CD8-positive, alpha-beta memory T cell (primary cell): ENCODE measurements around the gene ONECUT3. TPM values are rescaled to one million over a fixed set of nuclear protein-coding genes. Genes with fewer than 3 reads are reported as not detected.
A peak's percentile ranks its signal among the peaks of the same experiment; 100 is the strongest.

Experiments
- CTCF ChIA-PET: fragments of 350-600 bp; sonication (Branson Sonifier 250); formaldehyde crosslinking; loops from one replicate; lab custom pipeline; 2021; ENCODE audit warnings: antibody characterized with exemption; lab: Charles Lee
- POLR2A ChIA-PET: fragments of 350-600 bp; sonication (Branson Sonifier 250); formaldehyde crosslinking; loops from one replicate; lab custom pipeline; 2021; ENCODE audit warnings: antibody characterized with exemption; lab: Charles Lee
- DNase-seq, 5 donors: peaks; one replicate each; pipeline versions ENCODE4 v3.0.0 to v3.0.0-alpha.2; 2020 to 2022; ENCODE audit warnings: mixed read lengths in 1 of 5
- H3K27ac ChIP-seq: one replicate; pipeline ENCODE4 v1.7.0; 2013; ENCODE audit warnings: low read depth, mild to moderate bottlenecking, low read length, moderate library complexity
- H3K27me3 ChIP-seq: 2 replicates; pipeline ENCODE4 v1.7.0; 2013; ENCODE audit warnings: low read length, mild to moderate bottlenecking; ENCODE audit not compliant: insufficient read depth, poor library complexity, severe bottlenecking
- H3K36me3 ChIP-seq: 2 replicates; pipeline ENCODE4 v1.7.0; 2013; ENCODE audit warnings: mild to moderate bottlenecking, low read length, moderate library complexity; ENCODE audit not compliant: insufficient read depth
- H3K4me1 ChIP-seq: 2 replicates; pipeline ENCODE4 v1.7.0; 2013; ENCODE audit warnings: mild to moderate bottlenecking, low read length, moderate library complexity; ENCODE audit not compliant: insufficient read depth
- H3K4me3 ChIP-seq: 2 replicates; pipeline ENCODE4 v1.7.0; 2013; ENCODE audit warnings: mild to moderate bottlenecking, low read length
- H3K9me3 ChIP-seq: 2 replicates; pipeline ENCODE4 v1.7.0; 2013; ENCODE audit warnings: mild to moderate bottlenecking, low read length
- H3K27ac Mint-ChIP-seq, 8 donors: one replicate each; pipeline ENCODE4 v1.8.0; 2020 to 2021; ENCODE audit warnings: mixed read lengths in 8 of 8, mild to moderate bottlenecking in 6 of 8, inconsistent platforms in 3 of 8, moderate library complexity in 3 of 8
- H3K27me3 Mint-ChIP-seq, 2 donors: one replicate each; pipeline ENCODE4 v1.8.0; 2020 to 2021; ENCODE audit warnings: mixed read lengths in 2 of 2, mild to moderate bottlenecking in 1 of 2, moderate library complexity in 1 of 2
- H3K36me3 Mint-ChIP-seq, 3 donors: one replicate each; pipeline ENCODE4 v1.8.0; 2020 to 2021; ENCODE audit warnings: mixed read lengths in 3 of 3, inconsistent platforms in 1 of 3, mild to moderate bottlenecking in 1 of 3
- H3K4me1 Mint-ChIP-seq, 3 donors: one replicate each; pipeline ENCODE4 v1.8.0; 2020 to 2021; ENCODE audit warnings: mixed read lengths in 3 of 3, inconsistent platforms in 1 of 3, mild to moderate bottlenecking in 1 of 3
- H3K4me3 Mint-ChIP-seq, 7 donors: one replicate each; pipeline ENCODE4 v1.8.0; 2020 to 2021; ENCODE audit warnings: mixed read lengths in 7 of 7, mild to moderate bottlenecking in 6 of 7, moderate library complexity in 4 of 7, inconsistent platforms in 2 of 7
- H3K9me3 Mint-ChIP-seq, 5 donors: one replicate each; pipeline ENCODE4 v1.8.0; 2020 to 2022; ENCODE audit warnings: mixed read lengths in 5 of 5, mild to moderate bottlenecking in 3 of 5, moderate library complexity in 2 of 5, inconsistent platforms in 1 of 5
- polyA plus RNA-seq: library from polyadenylated mRNA; unstranded; fragments of 300-500 nt; fragmentation: Illumina TruSeq; gene quantifications from one replicate; pipeline ENCODE4 v1.2.3, GENCODE V29; 2021
- total RNA-seq, 2 experiments: library from RNA; stranded (reverse); gene quantifications; one replicate each; pipeline ENCODE4 v1.2.3, GENCODE V29; 2021

Gene ONECUT3
- total and polyA plus RNA-seq, 3 experiments from 2014 or later: not detected

- no peaks in the 10 kb centered on the region for H3K27me3 ChIP-seq
- no peak overlapping the region for H3K4me3 ChIP-seq
- H3K27ac ChIP-seq: no peak overlapping the region
- no peak for DNase-seq
- Mint-ChIP-seq H3K4me3 (peak overlapping the region in 2 of 7 donors; percentile 8 to 48), H3K4me1 (peaks cover 0 to 20% (median 9%) of the 10 kb centered on the region in 3 donors), H3K27ac (no peak overlapping the region), H3K27me3 (peaks cover 0 to 2% of the 10 kb centered on the region in 2 donors), H3K36me3 (peaks cover 2 to 36% (median 4%) of the 10 kb centered on the region in 3 donors), H3K9me3 (peaks cover 0 to 2% (median 0%) of the 10 kb centered on the region in 5 donors)
- POLR2A ChIA-PET: no interaction called here
- CTCF ChIA-PET: interaction anchor here (1.8 to 3.8 kb wide), 2 partner anchors 8 to 19 kb away, joined by 4 to 16 read pairs; no protein-coding TSS in a partner anchor
- no peaks in the 10 kb centered on the region for H3K9me3 ChIP-seq
- peaks cover 3% of the 10 kb centered on the region for H3K36me3 ChIP-seq
- H3K4me1 ChIP-seq: peaks cover 9% of the 10 kb centered on the region
Observed at GRCh38 chr19:1830568-1830967, 77.3 kb downstream of the ONECUT3 start.

Other genes with a start within 250 kb of the ONECUT3 start
- 1 to 10 TPM; 2.3 to 2.7 TPM for gene ADAMTSL5, start 240.5 kb upstream of the ONECUT3 start, total RNA-seq
- 1.0 TPM for gene ADAMTSL5, start 240.5 kb upstream of the ONECUT3 start, polyA plus RNA-seq
- gene PLK5, start 229.4 kb upstream of the ONECUT3 start, total RNA-seq: not detected
- gene PLK5, start 229.4 kb upstream of the ONECUT3 start, polyA plus RNA-seq: not detected
- 10 to 100 TPM; 10.8 TPM for gene MEX3D, start 185.2 kb upstream of the ONECUT3 start, total RNA-seq
- gene MEX3D, start 185.2 kb upstream of the ONECUT3 start, polyA plus RNA-seq: not detected
- gene MBD3, start 160.6 kb upstream of the ONECUT3 start, total RNA-seq: 100 to 1,000 TPM; 127 to 138 TPM
- gene MBD3, start 160.6 kb upstream of the ONECUT3 start, polyA plus RNA-seq: 13.7 TPM
- 100 to 1,000 TPM; 239 to 266 TPM for gene UQCR11, start 148.0 kb upstream of the ONECUT3 start, total RNA-seq
- gene UQCR11, start 148.0 kb upstream of the ONECUT3 start, polyA plus RNA-seq: 613 TPM
- gene TCF3, start 100.9 kb upstream of the ONECUT3 start, total RNA-seq: 10 to 100 TPM; 96.0 to 97.0 TPM
- gene TCF3, start 100.9 kb upstream of the ONECUT3 start, polyA plus RNA-seq: 13.3 TPM
- 1 to 10 TPM in 1 of 2 experiments, under 1 TPM in 1; 0.97 to 1.6 TPM for gene ATP8B3, start 58.8 kb downstream of the ONECUT3 start, total RNA-seq
- gene ATP8B3, start 58.8 kb downstream of the ONECUT3 start, polyA plus RNA-seq: 2.4 TPM
- 10 to 100 TPM; 61.0 to 63.7 TPM for gene REXO1, start 95.0 kb downstream of the ONECUT3 start, total RNA-seq
- 8.7 TPM for gene REXO1, start 95.0 kb downstream of the ONECUT3 start, polyA plus RNA-seq
- gene KLF16, start 110.1 kb downstream of the ONECUT3 start, total RNA-seq: 10 to 100 TPM; 42.8 to 43.1 TPM
- gene KLF16, start 110.1 kb downstream of the ONECUT3 start, polyA plus RNA-seq: 0.92 TPM
- gene ABHD17A, start 132.0 kb downstream of the ONECUT3 start, total RNA-seq: 100 to 1,000 TPM; 105 to 114 TPM
- 252 TPM for gene ABHD17A, start 132.0 kb downstream of the ONECUT3 start, polyA plus RNA-seq
- gene ADAT3, start 151.9 kb downstream of the ONECUT3 start, total RNA-seq: 1 to 10 TPM; 6.3 to 6.6 TPM
- 4.6 TPM for gene ADAT3, start 151.9 kb downstream of the ONECUT3 start, polyA plus RNA-seq
- gene SCAMP4, start 151.9 kb downstream of the ONECUT3 start, total RNA-seq: 10 to 100 TPM; 38.6 to 40.6 TPM
- 16.3 TPM for gene SCAMP4, start 151.9 kb downstream of the ONECUT3 start, polyA plus RNA-seq
- 10 to 100 TPM; 62.1 to 63.5 TPM for gene CSNK1G2, start 187.7 kb downstream of the ONECUT3 start, total RNA-seq
- gene CSNK1G2, start 187.7 kb downstream of the ONECUT3 start, polyA plus RNA-seq: 58.2 TPM